Loucy (cell line): ENCODE measurements around the gene KIF11.

Source experiments
- CTCF ChIP-seq: fragments of 200-600 bp; sonication (generic); conservative IDR thresholded peaks from 2 replicates; pipeline ENCODE4 v1.5.1; 2014; ENCODE audit warnings: mild to moderate bottlenecking, antibody characterized with exemption, low read length
- EZH2phosphoT487 ChIP-seq: fragments of 200-600 bp; IDR thresholded peaks from 2 replicates; pipeline ENCODE4 v1.6.1; 2018; ENCODE audit warnings: antibody characterized with exemption, mild to moderate bottlenecking, moderate library complexity, borderline replicate concordance

GRCh38 chr10:92567952-92568600 is 24.9 kb upstream of the KIF11 start:
- TF ChIP-seq CTCF (no peak), EZH2phosphoT487 (no peak)
